AG10803 (cell line): Measurements from ENCODE around the gene AP3S2.
A peak's percentile ranks its signal among the peaks of the same experiment; 100 is the strongest.
"Not testable (repeated sequence)": the region's sequence is repeated elsewhere in the genome, so short reads cannot be mapped to it uniquely, and the experiment has no call there.

Experiments used
- DNase-seq: peaks from one replicate; pipeline ENCODE4 v3.0.0; 2010; ENCODE audit warnings: low read depth
- H3K4me3 ChIP-seq: 2 replicates; pipeline ENCODE4 v1.5.1; 2011; ENCODE audit warnings: mild to moderate bottlenecking, low read length, control low read depth
- TF ChIP-seq, protein P1 (sequence below): conservative IDR thresholded peaks from 2 replicates; pipeline ENCODE4 v1.5.1; 2011; ENCODE audit warnings: mild to moderate bottlenecking, low read length, control low read depth, inconsistent platforms

AP3S2 gene

DNA sequence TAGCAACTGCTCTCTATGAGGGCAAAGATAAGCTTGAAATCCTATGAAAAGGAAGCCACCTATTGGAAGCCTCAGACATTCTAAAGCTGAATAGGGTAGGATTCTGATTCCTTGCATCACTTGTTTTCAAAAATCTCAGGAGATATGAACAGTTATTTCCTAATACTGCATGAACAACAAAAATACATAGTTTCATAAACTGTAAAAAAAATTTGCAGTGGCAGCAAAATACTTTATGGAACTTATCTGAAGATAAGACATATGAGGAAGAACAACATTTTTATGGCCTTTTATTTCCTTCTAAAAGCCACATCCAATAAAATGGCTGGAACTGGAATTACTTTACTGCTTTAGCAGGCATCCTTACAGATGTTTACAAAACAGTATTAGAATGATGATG lies 29.9 kb downstream of the AP3S2 start:
- TF ChIP-seq, protein P1, sequence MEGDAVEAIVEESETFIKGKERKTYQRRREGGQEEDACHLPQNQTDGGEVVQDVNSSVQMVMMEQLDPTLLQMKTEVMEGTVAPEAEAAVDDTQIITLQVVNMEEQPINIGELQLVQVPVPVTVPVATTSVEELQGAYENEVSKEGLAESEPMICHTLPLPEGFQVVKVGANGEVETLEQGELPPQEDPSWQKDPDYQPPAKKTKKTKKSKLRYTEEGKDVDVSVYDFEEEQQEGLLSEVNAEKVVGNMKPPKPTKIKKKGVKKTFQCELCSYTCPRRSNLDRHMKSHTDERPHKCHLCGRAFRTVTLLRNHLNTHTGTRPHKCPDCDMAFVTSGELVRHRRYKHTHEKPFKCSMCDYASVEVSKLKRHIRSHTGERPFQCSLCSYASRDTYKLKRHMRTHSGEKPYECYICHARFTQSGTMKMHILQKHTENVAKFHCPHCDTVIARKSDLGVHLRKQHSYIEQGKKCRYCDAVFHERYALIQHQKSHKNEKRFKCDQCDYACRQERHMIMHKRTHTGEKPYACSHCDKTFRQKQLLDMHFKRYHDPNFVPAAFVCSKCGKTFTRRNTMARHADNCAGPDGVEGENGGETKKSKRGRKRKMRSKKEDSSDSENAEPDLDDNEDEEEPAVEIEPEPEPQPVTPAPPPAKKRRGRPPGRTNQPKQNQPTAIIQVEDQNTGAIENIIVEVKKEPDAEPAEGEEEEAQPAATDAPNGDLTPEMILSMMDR = peak; percentile 37
- no peak overlapping the region for H3K4me3 ChIP-seq
- DNase-seq = peak; percentile 25

DNA sequence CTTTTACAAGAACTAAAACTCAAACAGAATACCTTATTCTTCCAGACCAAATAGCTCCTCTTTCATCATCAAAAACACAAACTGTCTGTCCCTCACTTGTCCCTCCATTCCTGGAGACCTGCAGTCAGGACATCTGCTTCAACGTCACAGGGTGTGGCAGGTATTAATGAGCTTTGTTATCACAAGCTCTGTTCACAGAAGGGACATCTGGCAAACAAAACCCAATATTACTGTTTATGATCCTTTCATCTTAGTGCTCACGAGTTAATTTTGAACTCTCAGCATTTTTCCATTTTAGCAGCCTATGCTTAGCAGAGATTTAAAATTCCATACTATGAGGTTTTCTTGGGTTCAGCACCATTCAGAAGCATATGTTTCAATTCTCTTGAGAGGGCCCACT lies 32.9 kb downstream of the AP3S2 start:
- TF ChIP-seq, protein P1 = no peak

DNA sequence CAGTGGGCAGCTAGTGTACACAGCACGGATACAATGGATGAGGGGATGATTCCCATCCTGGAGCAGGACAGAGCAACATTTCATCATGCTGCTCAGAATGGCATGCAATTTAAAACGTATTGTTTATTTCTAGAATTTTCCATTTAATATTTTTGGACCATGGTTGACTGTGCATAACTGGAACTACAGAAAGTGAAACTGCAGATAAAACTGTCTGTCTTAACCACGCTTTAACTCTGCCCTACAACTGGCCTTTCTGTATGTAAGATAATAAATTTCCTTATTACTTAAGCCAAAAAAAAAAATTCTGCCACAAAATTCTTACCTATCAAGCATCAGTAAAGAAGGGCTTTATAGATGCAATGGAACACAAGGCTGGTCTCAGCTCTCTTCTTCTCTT lies 33.4 kb downstream of the AP3S2 start:
- TF ChIP-seq, protein P1 = no peak
- H3K4me3 ChIP-seq = no peak overlapping the region
- no peak for DNase-seq

More for the DNA sequence above, 32.9 kb downstream of the AP3S2 start:
- DNase-seq = no peak
- no peak overlapping the region for H3K4me3 ChIP-seq

DNA sequence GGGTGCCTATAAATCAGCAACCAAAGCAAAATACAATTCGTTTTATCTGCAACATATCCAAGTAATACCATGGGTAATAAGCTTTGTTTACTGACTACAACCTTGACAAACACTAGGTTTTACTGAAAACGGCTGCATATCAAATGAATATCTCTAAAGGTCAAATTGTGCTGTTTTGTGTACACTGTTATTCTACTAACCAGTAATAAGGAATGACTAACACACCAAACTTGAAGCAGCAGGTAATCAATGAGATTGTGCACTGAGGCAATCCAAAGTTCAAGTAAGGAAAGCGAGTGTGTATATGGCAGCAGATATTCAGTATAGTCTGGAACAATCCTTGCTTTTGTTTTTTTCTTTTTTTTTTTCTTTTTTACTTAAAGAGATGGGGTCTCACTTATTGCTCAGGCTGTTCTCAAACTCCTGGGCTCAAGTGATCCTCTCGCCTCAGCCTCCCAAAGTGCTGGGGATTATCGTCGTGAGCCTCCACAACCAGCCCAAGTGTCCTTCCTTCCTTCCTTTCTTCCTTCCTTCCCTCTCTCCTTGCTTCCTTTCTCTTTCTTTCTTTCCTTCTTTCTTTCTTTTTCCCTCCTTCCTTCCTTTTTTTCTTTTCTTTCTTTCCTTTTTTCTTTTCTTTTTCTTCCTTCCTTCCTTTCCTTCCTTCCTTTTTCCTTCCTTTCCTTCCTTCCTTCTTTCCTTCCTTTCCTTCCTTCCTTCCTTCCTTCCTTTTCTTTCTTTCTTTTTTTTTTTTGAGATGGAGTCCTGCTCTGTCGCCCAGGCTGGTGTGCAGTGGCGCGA lies 34.9 kb downstream of the AP3S2 start:
- DNase-seq = no peak
- no peak overlapping the region for H3K4me3 ChIP-seq
- TF ChIP-seq, protein P1 = no peak

DNA sequence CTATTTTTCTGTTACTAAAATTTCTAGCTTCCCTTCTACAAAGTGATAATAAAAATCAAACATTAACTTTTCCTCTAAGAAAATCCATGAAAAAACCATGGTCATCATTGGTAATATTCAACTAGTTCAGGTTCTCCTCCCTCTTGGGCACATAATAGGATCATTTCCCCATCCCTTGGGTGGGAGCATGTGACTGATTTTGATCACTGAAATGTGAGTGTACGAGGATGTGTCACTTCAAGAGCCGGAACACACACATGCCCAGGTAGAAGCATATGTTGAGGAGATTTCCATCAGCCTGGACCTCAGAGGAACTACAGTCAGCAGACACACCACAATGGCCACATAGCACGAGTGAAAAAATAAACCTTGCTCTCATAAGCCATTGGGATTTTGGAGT lies 36.1 kb downstream of the AP3S2 start:
- no peak for DNase-seq
- H3K4me3 ChIP-seq = no peak overlapping the region
- TF ChIP-seq, protein P1 = no peak

DNA sequence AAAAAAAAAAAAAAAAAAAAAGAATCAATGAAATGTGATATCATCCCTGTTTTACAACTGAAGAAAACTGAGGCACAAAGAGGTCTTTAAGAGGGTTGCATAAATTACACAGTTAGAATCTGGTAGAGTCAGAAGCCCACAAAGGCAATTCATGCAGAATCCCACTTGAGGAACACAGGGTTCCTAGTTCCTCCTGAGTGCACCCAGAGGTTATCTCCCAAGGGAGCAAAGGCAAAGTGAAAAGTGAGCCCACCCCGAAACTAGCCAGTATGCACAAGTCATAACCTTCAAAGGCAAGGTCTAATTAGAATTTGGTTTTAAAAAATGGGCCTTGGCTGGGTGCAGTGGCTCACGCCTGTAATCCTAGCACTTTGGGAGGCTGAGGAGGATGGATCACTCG lies 37.8 kb downstream of the AP3S2 start:
- DNase-seq = no peak
- TF ChIP-seq, protein P1 = no peak
- no peak overlapping the region for H3K4me3 ChIP-seq

DNA sequence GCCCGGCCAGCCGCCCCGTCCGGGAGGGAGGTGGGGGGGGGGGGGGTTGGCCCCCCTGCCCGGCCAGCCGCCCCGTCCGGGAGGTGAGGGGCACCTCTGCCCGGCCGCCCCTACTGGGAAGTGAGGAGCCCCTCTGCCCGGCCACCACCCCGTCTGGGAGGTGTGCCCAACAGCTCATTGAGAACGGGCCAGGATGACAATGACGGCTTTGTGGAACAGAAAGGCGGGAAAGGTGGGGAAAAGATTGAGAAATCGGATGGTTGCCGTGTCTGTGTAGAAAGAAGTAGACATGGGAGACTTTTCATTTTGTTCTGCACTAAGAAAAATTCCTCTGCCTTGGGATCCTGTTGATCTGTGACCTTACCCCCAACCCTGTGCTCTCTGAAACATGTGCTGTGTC lies 38.9 kb downstream of the AP3S2 start:
- not testable (repeated sequence) for DNase-seq, H3K4me3 ChIP-seq
